ENCODE data around the gene CNBP. TPM values are rescaled to one million over a fixed set of nuclear protein-coding genes. Genes with fewer than 3 reads are reported as not detected.

CNBP gene
- total RNA-seq: 100 to 1,000 TPM; 440 to 569 TPM

GRCh38 chr3:129183569-129184395 is at the start of gene CNBP:
CNBP (minus strand) TSS chr3:129183896; CDS start chr3:129171757, 12,139 bp downstream.
- H3K4me1 ChIP-seq: peaks cover 0 to 58% of the 10 kb centered on the region in 2 donors
- H3K9me3 ChIP-seq: no peaks in the 10 kb centered on the region
- H3K27me3 ChIP-seq: no peaks in the 10 kb centered on the region
- peak in 1 of 2 donors; percentile 8 for TF ChIP-seq CTCF (IDR thresholded peaks at IDR 0.05)
- peak within 1 kb of the TSS; percentile 99 to 100 for H3K27ac ChIP-seq
- DNase-seq (ENCODE audit: low spot score): peak; percentile 95
- peak within 1 kb of the TSS; percentile 98 to 99 for H3K4me3 ChIP-seq
- peaks cover 10% of the 10 kb centered on the region for H3K36me3 ChIP-seq

- no peak overlapping the region for H3K4me3 ChIP-seq
- DNase-seq (ENCODE audit: low spot score): no peak
- H3K27me3 ChIP-seq: no peaks in the 10 kb centered on the region
- peaks cover 0 to 34% of the 10 kb centered on the region in 2 donors for H3K4me1 ChIP-seq
- H3K36me3 ChIP-seq: no peaks in the 10 kb centered on the region
- no peaks in the 10 kb centered on the region for H3K9me3 ChIP-seq
- no peak overlapping the region for H3K27ac ChIP-seq
- TF ChIP-seq CTCF (IDR thresholded peaks at IDR 0.05): no peak
Measured at GRCh38 chr3:129231331-129232119, 47.8 kb upstream of the CNBP start.

GRCh38 chr3:129230311-129231019 is 46.8 kb upstream of the CNBP start:
- peaks cover 0 to 45% of the 10 kb centered on the region in 2 donors for H3K4me1 ChIP-seq
- no peak for DNase-seq (ENCODE audit: low spot score)
- H3K27me3 ChIP-seq: no peaks in the 10 kb centered on the region
- H3K4me3 ChIP-seq: no peak overlapping the region
- no peak for TF ChIP-seq CTCF (IDR thresholded peaks at IDR 0.05)
- H3K27ac ChIP-seq: peak overlapping the region; percentile 36 to 56
- H3K36me3 ChIP-seq: no peaks in the 10 kb centered on the region
- H3K9me3 ChIP-seq: no peaks in the 10 kb centered on the region

GRCh38 chr3:129228891-129229585 is 45.3 kb upstream of the CNBP start:
- H3K36me3 ChIP-seq: no peaks in the 10 kb centered on the region
- H3K27me3 ChIP-seq: no peaks in the 10 kb centered on the region
- DNase-seq (ENCODE audit: low spot score): no peak
- peaks cover 0 to 58% of the 10 kb centered on the region in 2 donors for H3K4me1 ChIP-seq
- H3K27ac ChIP-seq: peak overlapping the region; percentile 84 to 91
- peak in 1 of 2 donors; percentile 6 for TF ChIP-seq CTCF (IDR thresholded peaks at IDR 0.05)
- no peaks in the 10 kb centered on the region for H3K9me3 ChIP-seq
- no peak overlapping the region for H3K4me3 ChIP-seq

- H3K27ac ChIP-seq: peak overlapping the region; percentile 84 to 91
- no peaks in the 10 kb centered on the region for H3K27me3 ChIP-seq
- H3K4me3 ChIP-seq: no peak overlapping the region
- peak; percentile 88 for DNase-seq (ENCODE audit: low spot score)
- no peak for TF ChIP-seq CTCF (IDR thresholded peaks at IDR 0.05)
- peaks cover 0 to 58% of the 10 kb centered on the region in 2 donors for H3K4me1 ChIP-seq
- H3K36me3 ChIP-seq: no peaks in the 10 kb centered on the region
- H3K9me3 ChIP-seq: no peaks in the 10 kb centered on the region
Measured at GRCh38 chr3:129226374-129226773, 42.7 kb upstream of the CNBP start.
